NOMO-1 treated with DMSO at 0.1 percent for 48 hours (cell line): ENCODE results near the gene DCST1.
A peak's percentile ranks its signal among the peaks of the same experiment; 100 is the strongest.

Experiments used
- DNase-seq: peaks from one replicate; lab custom pipeline; 2025; ENCODE audit not compliant: unreplicated experiment; lab: John Stamatoyannopoulos, UW

DCST1 gene

GRCh38 chr1:155085504-155086127 is 52.0 kb downstream of the DCST1 start:
- peak; percentile 39 for DNase-seq

GRCh38 chr1:155086128-155086741 is 52.6 kb downstream of the DCST1 start:
- DNase-seq: peak; percentile 29

- no peak for DNase-seq
These were observed 53.4 kb downstream of the DCST1 start for GRCh38 chr1:155086856-155087535.

GRCh38 chr1:155091071-155092051 is 57.7 kb downstream of the DCST1 start:
- DNase-seq: peak; percentile 32

- no peak for DNase-seq
These were observed 58.5 kb downstream of the DCST1 start for GRCh38 chr1:155092131-155092530.

GRCh38 chr1:155092641-155093040 is 59.0 kb downstream of the DCST1 start:
- no peak for DNase-seq

- DNase-seq: peak; percentile 62
These were observed 60.4 kb downstream of the DCST1 start for GRCh38 chr1:155093911-155094621.

GRCh38 chr1:155094622-155094948 is 61.0 kb downstream of the DCST1 start:
- DNase-seq: no peak

GRCh38 chr1:155099331-155099730 is 65.7 kb downstream of the DCST1 start:
- DNase-seq: no peak
